Gastrocnemius medialis (tissue), 4 donors: ENCODE measurements around the gene TGM2. TPM values are rescaled to one million over a fixed set of nuclear protein-coding genes. Genes with fewer than 3 reads are reported as not detected.
"Not testable (repeated sequence)": the region's sequence is repeated elsewhere in the genome, so short reads cannot be mapped to it uniquely, and the experiment has no call there.

Experiments used
- ATAC-seq, 2 donors: fragments of 150-250 bp; one replicate each; pipeline ENCODE4 v1.9.1; 2016
- DNase-seq, 2 donors: peaks; one replicate each; pipeline ENCODE4 v3.0.0-alpha.2; 2019
- H3K27ac ChIP-seq, 4 donors: fragments of 200-600 bp; sonication (generic); 1 replicate in 1 of 4; 2 replicates in 3 of 4; pipeline ENCODE4 v1.5.1; 2016 to 2018; ENCODE audit warnings: mild to moderate bottlenecking in 2 of 4, moderate library complexity in 1 of 4
- H3K27me3 ChIP-seq, 3 donors: fragments of 200-600 bp; sonication (generic) in 2 of 3; 1 replicate in 1 of 3; 2 replicates in 2 of 3; pipeline versions ENCODE4 v1.5.1 to v1.6.0; 2016 to 2019; ENCODE audit warnings: mild to moderate bottlenecking in 1 of 3, moderate library complexity in 1 of 3
- H3K36me3 ChIP-seq, 2 donors: fragments of 200-600 bp; sonication (generic) in 1 of 2; one replicate each; pipeline ENCODE4 v1.5.1; 2017 to 2018
- H3K4me1 ChIP-seq, 2 donors: fragments of 200-600 bp; sonication (generic) in 1 of 2; one replicate each; pipeline ENCODE4 v1.5.1; 2016 to 2017; ENCODE audit warnings: mild to moderate bottlenecking in 2 of 2
- H3K4me3 ChIP-seq, 4 donors: fragments of 200-600 bp; sonication (generic) in 3 of 4; 1 replicate in 1 of 4; 2 replicates in 3 of 4; pipeline ENCODE4 v1.5.1; 2016 to 2019; ENCODE audit warnings: mild to moderate bottlenecking in 2 of 4
- H3K9me3 ChIP-seq, 3 donors: fragments of 200-600 bp; sonication (generic) in 2 of 3; 1 replicate in 1 of 3; 2 replicates in 2 of 3; pipeline ENCODE4 v1.5.1; 2016 to 2019
- CTCF ChIP-seq, 5 experiments: fragments of 450-650 bp in 3 of 5; fragments of 200-600 bp in 2 of 5; sonication (generic) in 2 of 5; IDR thresholded peaks in 4 of 5; conservative IDR thresholded peaks in 1 of 5; 1 replicate in 4 of 5; 2 replicates in 1 of 5; pipeline ENCODE4 v1.5.1; 2016 to 2019; ENCODE audit warnings: antibody characterized with exemption in 5 of 5, mild to moderate bottlenecking in 3 of 5, moderate library complexity in 3 of 5
- POLR2A ChIP-seq, 2 donors: fragments of 450-650 bp; IDR thresholded peaks; one replicate each; pipeline ENCODE4 v1.6.1; 2017; ENCODE audit warnings: antibody characterized with exemption in 2 of 2, mild to moderate bottlenecking in 2 of 2, moderate library complexity in 2 of 2
- in situ Hi-C, 4 donors: fragments of 200-750 bp; cut with MboI; loops; one replicate each; pipeline versions ENCODE4 v1.15.0 to v1.8.0; 2017; ENCODE audit warnings: low sequenced_read_pairs in 4 of 4
- intact Hi-C: fragments of 100-400 bp; cut with DNase I; formaldehyde crosslinking; loops from one replicate; pipeline ENCODE4 v1.15.1; 2023; ENCODE audit warnings: low total_unique reads
- total RNA-seq, 4 donors: library from RNA; depleted of rRNA; stranded (reverse); fragments of >200 nt; gene quantifications; one replicate each; pipeline versions ENCODE4 v1.1.0 to v1.2.3, GENCODE V29; 2016

Gene TGM2
- total RNA-seq, 4 donors from 2014 or later: 12.8 to 152 (median 58.4) TPM

- Histone ChIP-seq H3K4me3 (peak overlapping the region in 1 of 4 donors; percentile 11), H3K4me1 (peaks cover 67 to 69% of the 10 kb centered on the region in 2 donors), H3K27me3 (no peaks in the 10 kb centered on the region), H3K9me3 (no peaks in the 10 kb centered on the region), H3K36me3 (no peaks in the 10 kb centered on the region), H3K27ac (peak overlapping the region; percentile 85 to 94 (median 92))
- ATAC-seq (peak; percentile 61 to 71), DNase-seq (peak; percentile 86 to 87)
- TF ChIP-seq POLR2A (IDR thresholded peaks at IDR 0.05) (no peak), CTCF (IDR thresholded peaks at IDR 0.05 in 4 of 5, conservative IDR thresholded peaks at IDR 0.05 in 1 of 5) (no peak)
- in situ Hi-C loops: no loop called here
- intact Hi-C loops: loop anchor here (2.0 to 5.0 kb wide), 3 partner anchors 55 to 588 kb away; partner anchors contain the start of genes NNAT and TGM2
Measured at GRCh38 chr20:38109591-38110524, 55.2 kb downstream of the TGM2 start.

GRCh38 chr20:38108986-38109541 lies 56.0 kb downstream of the TGM2 start:
- in situ Hi-C loops: no loop called here
- no peak for TF ChIP-seq CTCF (IDR thresholded peaks at IDR 0.05 in 4 of 5, conservative IDR thresholded peaks at IDR 0.05 in 1 of 5)
- TF ChIP-seq POLR2A (IDR thresholded peaks at IDR 0.05): peak in 1 of 2 donors; percentile 21
- ATAC-seq: peak; percentile 62 to 64
- Histone ChIP-seq H3K4me3 (no peak overlapping the region), H3K9me3 (no peaks in the 10 kb centered on the region), H3K4me1 (peaks cover 59 to 63% of the 10 kb centered on the region in 2 donors), H3K27me3 (no peaks in the 10 kb centered on the region), H3K36me3 (no peaks in the 10 kb centered on the region), H3K27ac (peak overlapping the region; percentile 85 to 94 (median 92))
- intact Hi-C loops: loop anchor here (1.0 to 5.0 kb wide), 2 partner anchors 34 to 587 kb away; partner anchors contain the start of gene NNAT
- DNase-seq: peak; percentile 77 to 87

GRCh38 chr20:38108438-38108985 lies 56.6 kb downstream of the TGM2 start:
- no peaks in the 10 kb centered on the region for H3K36me3 ChIP-seq
- in situ Hi-C loops (no loop called here), intact Hi-C loops (loop anchor here (1.0 to 5.0 kb wide), 2 partner anchors 33 to 586 kb away; partner anchors contain the start of gene NNAT)
- H3K27me3 ChIP-seq: no peaks in the 10 kb centered on the region
- peak overlapping the region; percentile 85 to 94 (median 92) for H3K27ac ChIP-seq
- no peak for TF ChIP-seq POLR2A (IDR thresholded peaks at IDR 0.05)
- TF ChIP-seq CTCF (IDR thresholded peaks at IDR 0.05 in 4 of 5, conservative IDR thresholded peaks at IDR 0.05 in 1 of 5): no peak
- H3K9me3 ChIP-seq: no peaks in the 10 kb centered on the region
- H3K4me3 ChIP-seq: no peak overlapping the region
- peak; percentile 32 to 37 for ATAC-seq
- peaks cover 53 to 58% of the 10 kb centered on the region in 2 donors for H3K4me1 ChIP-seq
- peak; percentile 49 to 57 for DNase-seq

- H3K4me3 ChIP-seq, in situ Hi-C loops, H3K27me3 ChIP-seq, H3K36me3 ChIP-seq, ATAC-seq, H3K9me3 ChIP-seq: not testable (repeated sequence)
- intact Hi-C loops: loop anchor here (1.0 to 5.0 kb wide), 2 partner anchors 33 to 586 kb away; partner anchors contain the start of gene NNAT
- peak overlapping the region; percentile 85 to 94 (median 92) for H3K27ac ChIP-seq
- peaks cover 48 to 52% of the 10 kb centered on the region in 2 donors for H3K4me1 ChIP-seq
- DNase-seq: peak; percentile 51 to 56
Measured at GRCh38 chr20:38107916-38108315, 57.2 kb downstream of the TGM2 start.

GRCh38 chr20:38107386-38107785 lies 57.7 kb downstream of the TGM2 start:
- ATAC-seq, DNase-seq, in situ Hi-C loops, H3K27me3 ChIP-seq, H3K4me3 ChIP-seq, H3K9me3 ChIP-seq, H3K36me3 ChIP-seq: not testable (repeated sequence)
- Histone ChIP-seq H3K4me1 (peaks cover 42 to 47% of the 10 kb centered on the region in 2 donors), H3K27ac (peak overlapping the region in 2 of 4 donors; percentile 90 to 94)
- intact Hi-C loops: loop anchor here (5.0 kb wide), 1 partner anchor 585 kb away; the partner anchor contains the start of gene NNAT
